HG03175 (cell line): ENCODE measurements around the gene OSGEPL1.
A peak's percentile ranks its signal among the peaks of the same experiment; 100 is the strongest.
"Not testable (repeated sequence)": the region's sequence is repeated elsewhere in the genome, so short reads cannot be mapped to it uniquely, and the experiment has no call there.

ENCODE experiments used
- ATAC-seq: cut with Tn5 transposase; IDR thresholded peaks from one replicate; pipeline ENCODE4 v1.9.1; 2021; ENCODE audit warnings: mild to moderate bottlenecking, moderate library complexity; ENCODE audit not compliant: unreplicated experiment

OSGEPL1 gene

GRCh38 chr2:189756311-189756952, 6.2 kb downstream of the OSGEPL1 start:
- ATAC-seq: no peak

GRCh38 chr2:189751080-189751658, 11.4 kb downstream of the OSGEPL1 start:
- peak; percentile 69 for ATAC-seq

- ATAC-seq: no peak
Measured at GRCh38 chr2:189729430-189729829, 33.2 kb downstream of the OSGEPL1 start.

GRCh38 chr2:189726849-189727248, 35.7 kb downstream of the OSGEPL1 start:
- ATAC-seq: no peak

- ATAC-seq: no peak
Measured at GRCh38 chr2:189726271-189726670, 36.3 kb downstream of the OSGEPL1 start.

- ATAC-seq: no peak
Measured at GRCh38 chr2:189723192-189723591, 39.4 kb downstream of the OSGEPL1 start.

- no peak for ATAC-seq
Measured at GRCh38 chr2:189719571-189719970, 43.0 kb downstream of the OSGEPL1 start.

- ATAC-seq: not testable (repeated sequence)
Measured at GRCh38 chr2:189717593-189717992, 45.0 kb downstream of the OSGEPL1 start.

GRCh38 chr2:189709501-189710221, 52.9 kb downstream of the OSGEPL1 start:
- ATAC-seq: no peak

- no peak for ATAC-seq
Measured at GRCh38 chr2:189702071-189702470, 60.5 kb downstream of the OSGEPL1 start.

GRCh38 chr2:189700681-189701080, 61.9 kb downstream of the OSGEPL1 start:
- no peak for ATAC-seq

GRCh38 chr2:189698020-189698887, 64.3 kb downstream of the OSGEPL1 start:
- ATAC-seq: peak; percentile 58
